Progenitor cell of endocrine pancreas (in vitro differentiated cells): ENCODE measurements around the gene AMDHD2. TPM values are rescaled to one million over a fixed set of nuclear protein-coding genes. Genes with fewer than 3 reads are reported as not detected.
"Not testable (repeated sequence)": the region's sequence is repeated elsewhere in the genome, so short reads cannot be mapped to it uniquely, and the experiment has no call there.

Experiments used
- DNase-seq: peaks from one replicate; pipeline ENCODE4 v3.0.0; 2021; ENCODE audit warnings: low spot score; ENCODE audit not compliant: unreplicated experiment
- H3K27ac Mint-ChIP-seq: 2 replicates; pipeline ENCODE4 v1.8.0; 2021; ENCODE audit warnings: mild to moderate bottlenecking, moderate library complexity, mixed read lengths
- H3K27me3 Mint-ChIP-seq: 2 replicates; pipeline ENCODE4 v1.8.0; 2021; ENCODE audit warnings: mixed read lengths
- H3K36me3 Mint-ChIP-seq: 2 replicates; pipeline ENCODE4 v1.8.0; 2022; ENCODE audit warnings: mixed read lengths; ENCODE audit not compliant: insufficient read depth
- H3K4me1 Mint-ChIP-seq: 2 replicates; pipeline ENCODE4 v1.8.0; 2021; ENCODE audit warnings: low read depth, mixed read lengths
- H3K4me3 Mint-ChIP-seq: 2 replicates; pipeline ENCODE4 v1.8.0; 2021; ENCODE audit warnings: low read depth, mild to moderate bottlenecking, moderate library complexity, mixed read lengths
- H3K9me3 Mint-ChIP-seq: 2 replicates; pipeline ENCODE4 v1.8.0; 2021; ENCODE audit warnings: low read depth, mixed read lengths
- total RNA-seq: library from RNA; stranded (reverse); gene quantifications from 2 replicates; pipeline ENCODE4 v1.2.1, GENCODE V29; 2021
- TF ChIP-seq, protein P1 (sequence below): fragments of 200-600 bp; sonication (generic); IDR thresholded peaks from one replicate; pipeline ENCODE4 v1.5.0; 2021; ENCODE audit warnings: antibody characterized with exemption, mild to moderate bottlenecking; ENCODE audit not compliant: unreplicated experiment

AMDHD2 gene
- total RNA-seq, 1 donor from 2014 or later: 40.8 TPM

DNA sequence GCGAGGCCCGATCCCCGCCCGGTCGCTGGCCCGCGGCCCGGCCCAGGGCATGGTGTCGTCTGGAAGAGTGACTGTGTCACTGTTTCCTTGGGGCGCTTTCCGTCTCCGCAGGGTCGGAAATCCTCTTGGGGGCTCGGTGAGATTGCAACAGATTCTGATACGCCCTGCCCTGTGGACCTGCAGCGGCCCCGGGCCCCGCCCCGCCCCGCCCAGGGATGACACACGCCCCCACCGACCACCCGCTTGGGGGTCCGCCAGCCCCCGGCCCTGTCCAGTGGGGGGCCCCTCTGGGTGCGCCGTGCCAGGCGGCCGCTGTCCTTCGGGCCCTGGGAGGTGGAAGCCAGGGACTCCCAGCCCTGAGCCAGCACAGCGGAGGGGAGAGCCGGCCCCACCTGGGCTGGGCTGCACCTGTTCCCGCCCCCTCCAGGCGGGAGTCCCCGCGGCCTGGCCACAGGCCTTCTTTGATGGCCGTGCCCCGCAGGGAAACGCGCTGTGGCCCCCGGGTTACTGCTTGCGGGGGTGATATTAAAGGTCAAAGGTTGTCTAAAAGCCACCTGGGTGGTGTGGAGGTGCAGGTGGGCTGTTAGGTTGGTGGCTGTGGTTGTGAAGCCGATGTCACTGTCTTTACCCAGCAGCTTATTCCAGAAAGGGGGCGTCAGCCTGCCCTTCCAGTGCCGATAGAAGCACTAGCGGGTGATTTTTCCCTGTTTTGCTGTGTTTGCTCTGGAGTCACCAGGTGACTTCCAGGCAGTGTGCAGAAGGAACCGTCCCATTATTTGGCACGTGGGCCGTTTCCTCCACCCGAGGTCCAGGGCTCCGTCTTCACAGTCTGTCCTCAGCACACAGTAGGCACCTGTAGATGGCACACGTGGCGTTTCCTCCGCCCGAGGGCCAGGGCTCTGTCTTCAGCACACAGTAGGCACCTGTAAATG lies 44.5 kb upstream of the AMDHD2 start:
- no peaks in the 10 kb centered on the region for H3K36me3 Mint-ChIP-seq
- peaks cover 16% of the 10 kb centered on the region for H3K4me1 Mint-ChIP-seq
- TF ChIP-seq, protein P1, sequence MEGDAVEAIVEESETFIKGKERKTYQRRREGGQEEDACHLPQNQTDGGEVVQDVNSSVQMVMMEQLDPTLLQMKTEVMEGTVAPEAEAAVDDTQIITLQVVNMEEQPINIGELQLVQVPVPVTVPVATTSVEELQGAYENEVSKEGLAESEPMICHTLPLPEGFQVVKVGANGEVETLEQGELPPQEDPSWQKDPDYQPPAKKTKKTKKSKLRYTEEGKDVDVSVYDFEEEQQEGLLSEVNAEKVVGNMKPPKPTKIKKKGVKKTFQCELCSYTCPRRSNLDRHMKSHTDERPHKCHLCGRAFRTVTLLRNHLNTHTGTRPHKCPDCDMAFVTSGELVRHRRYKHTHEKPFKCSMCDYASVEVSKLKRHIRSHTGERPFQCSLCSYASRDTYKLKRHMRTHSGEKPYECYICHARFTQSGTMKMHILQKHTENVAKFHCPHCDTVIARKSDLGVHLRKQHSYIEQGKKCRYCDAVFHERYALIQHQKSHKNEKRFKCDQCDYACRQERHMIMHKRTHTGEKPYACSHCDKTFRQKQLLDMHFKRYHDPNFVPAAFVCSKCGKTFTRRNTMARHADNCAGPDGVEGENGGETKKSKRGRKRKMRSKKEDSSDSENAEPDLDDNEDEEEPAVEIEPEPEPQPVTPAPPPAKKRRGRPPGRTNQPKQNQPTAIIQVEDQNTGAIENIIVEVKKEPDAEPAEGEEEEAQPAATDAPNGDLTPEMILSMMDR: no peak
- H3K9me3 Mint-ChIP-seq: no peaks in the 10 kb centered on the region
- peaks cover 12% of the 10 kb centered on the region for H3K27me3 Mint-ChIP-seq
- H3K4me3 Mint-ChIP-seq: peak overlapping the region; percentile 69
- no peak for DNase-seq
- peak overlapping the region; percentile 56 for H3K27ac Mint-ChIP-seq

DNA sequence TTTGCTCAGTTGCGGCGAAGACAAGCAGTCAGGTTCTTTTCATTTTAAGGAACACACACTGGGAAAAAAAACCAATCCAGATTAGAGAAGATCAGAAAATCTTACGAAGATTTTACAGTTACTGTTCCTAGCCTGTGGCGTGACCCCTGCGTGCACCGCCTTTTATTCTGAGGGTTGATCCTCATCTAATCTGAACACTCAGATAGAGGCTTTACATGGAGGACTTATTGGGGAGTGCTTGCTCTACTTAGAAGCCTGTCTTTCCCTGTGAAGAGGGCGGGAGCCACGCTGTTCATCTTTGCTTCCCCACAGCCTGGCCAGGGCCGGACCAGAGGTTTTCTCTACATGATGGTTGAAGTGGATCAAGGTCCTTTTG lies 43.8 kb upstream of the AMDHD2 start:
- H3K4me1 Mint-ChIP-seq: peaks cover 16% of the 10 kb centered on the region
- H3K4me3 Mint-ChIP-seq: peak overlapping the region; percentile 69
- H3K36me3 Mint-ChIP-seq: no peaks in the 10 kb centered on the region
- H3K27me3 Mint-ChIP-seq: peaks cover 11% of the 10 kb centered on the region
- no peaks in the 10 kb centered on the region for H3K9me3 Mint-ChIP-seq
- no peak for DNase-seq
- TF ChIP-seq, protein P1: no peak
- peak overlapping the region; percentile 56 for H3K27ac Mint-ChIP-seq

DNA sequence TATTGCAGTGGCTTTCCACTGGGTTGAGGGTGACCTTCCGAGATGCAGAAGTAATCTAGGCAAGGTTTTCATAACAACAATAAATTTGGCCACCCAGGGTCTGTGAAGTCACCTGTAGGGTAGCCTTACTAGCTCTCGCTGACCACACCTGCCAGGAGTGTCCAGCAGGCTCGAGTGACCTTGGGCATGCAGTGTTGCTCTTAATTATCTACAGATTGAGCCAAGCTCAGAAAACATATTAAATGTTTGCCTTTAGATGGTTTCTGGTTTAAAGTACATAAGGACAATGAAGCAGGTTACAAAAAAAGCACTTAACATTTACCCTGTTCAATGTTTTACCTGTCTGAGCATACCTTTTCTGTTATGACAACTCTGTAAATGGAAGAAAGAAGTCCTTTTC lies 43.4 kb upstream of the AMDHD2 start:
- H3K36me3 Mint-ChIP-seq: no peaks in the 10 kb centered on the region
- TF ChIP-seq, protein P1: no peak
- H3K27ac Mint-ChIP-seq: no peak overlapping the region
- peaks cover 11% of the 10 kb centered on the region for H3K27me3 Mint-ChIP-seq
- no peaks in the 10 kb centered on the region for H3K9me3 Mint-ChIP-seq
- peaks cover 16% of the 10 kb centered on the region for H3K4me1 Mint-ChIP-seq
- DNase-seq: no peak
- peak overlapping the region; percentile 69 for H3K4me3 Mint-ChIP-seq

DNA sequence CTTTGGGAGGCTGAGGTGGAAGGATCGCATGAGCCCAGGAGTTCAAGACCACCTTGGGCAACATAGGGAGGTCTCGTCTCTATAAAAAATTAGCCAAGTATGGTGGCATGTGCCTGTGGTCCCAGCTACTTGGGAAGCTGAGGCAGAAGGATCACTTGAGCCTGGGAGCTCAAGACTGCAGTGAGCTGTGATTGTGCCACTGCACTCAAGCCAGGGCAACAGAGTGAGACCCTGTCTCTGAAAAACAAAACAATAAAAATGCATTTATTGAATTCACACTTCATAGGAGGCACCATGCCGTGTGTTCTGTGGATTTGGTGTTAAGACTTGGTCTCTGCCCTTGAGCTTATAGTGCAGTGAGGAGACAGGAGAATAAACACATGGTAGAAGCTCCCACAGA lies 42.8 kb upstream of the AMDHD2 start:
- Mint-ChIP-seq H3K27me3 (peaks cover 11% of the 10 kb centered on the region), H3K4me1 (peaks cover 16% of the 10 kb centered on the region), H3K36me3 (no peaks in the 10 kb centered on the region)

DNA sequence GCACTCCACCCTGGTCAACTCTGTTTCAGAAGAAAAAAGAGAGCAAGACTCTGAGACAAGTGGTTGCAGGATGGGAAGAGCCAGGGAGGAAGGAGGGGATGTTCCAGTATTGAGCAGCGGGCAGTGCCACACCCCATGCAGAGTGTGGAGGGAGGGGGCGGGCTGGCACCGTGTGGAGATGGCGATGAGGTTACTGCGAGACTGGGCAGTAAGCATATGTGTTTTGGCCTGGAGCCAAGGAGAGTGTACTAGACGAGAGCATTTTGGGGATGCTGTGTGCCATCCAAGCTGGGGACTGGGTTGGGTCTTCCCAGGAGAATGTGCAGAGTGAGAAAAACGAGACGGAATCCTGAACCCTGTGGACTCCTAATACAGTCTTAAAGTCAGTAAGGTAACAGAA lies 41.9 kb upstream of the AMDHD2 start:
- peaks cover 5% of the 10 kb centered on the region for H3K27me3 Mint-ChIP-seq
- no peaks in the 10 kb centered on the region for H3K36me3 Mint-ChIP-seq
- TF ChIP-seq, protein P1: no peak
- H3K4me3 Mint-ChIP-seq: no peak overlapping the region
- H3K27ac Mint-ChIP-seq: no peak overlapping the region
- no peaks in the 10 kb centered on the region for H3K9me3 Mint-ChIP-seq
- H3K4me1 Mint-ChIP-seq: peaks cover 13% of the 10 kb centered on the region
- DNase-seq: no peak

More for the DNA sequence above, 42.8 kb upstream of the AMDHD2 start:
- Mint-ChIP-seq H3K9me3 (no peaks in the 10 kb centered on the region), H3K4me3 (no peak overlapping the region), H3K27ac (no peak overlapping the region)
- DNase-seq: no peak
- TF ChIP-seq, protein P1: no peak

DNA sequence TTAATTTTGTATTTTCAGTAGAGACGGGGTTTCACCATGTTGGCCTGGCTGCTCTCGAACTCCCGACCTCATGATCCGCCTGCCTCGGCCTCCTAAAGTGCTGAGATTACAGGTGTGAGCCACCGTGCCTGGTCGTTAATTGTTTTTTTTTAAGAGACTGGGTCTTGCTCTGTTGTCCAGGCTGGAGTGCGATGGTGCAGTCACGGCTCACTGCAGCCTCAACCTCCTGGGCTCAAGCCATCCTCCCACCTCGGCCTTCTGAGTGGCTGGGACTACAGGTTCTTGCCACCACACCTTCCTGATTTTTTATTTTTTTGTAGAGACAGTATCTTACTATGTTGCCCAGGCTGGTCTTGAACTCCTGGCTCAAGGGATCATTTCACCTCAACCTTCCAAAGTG lies 40.2 kb upstream of the AMDHD2 start:
- H3K9me3 Mint-ChIP-seq, H3K27me3 Mint-ChIP-seq, H3K4me3 Mint-ChIP-seq, H3K36me3 Mint-ChIP-seq, DNase-seq, H3K27ac Mint-ChIP-seq: not testable (repeated sequence)
- H3K4me1 Mint-ChIP-seq: peaks cover 15% of the 10 kb centered on the region
